Bone marrow (tissue), 2 donors: ENCODE results near the gene GPC6.

Experiments used
- DNase-seq, 2 donors: peaks; one replicate each; lab custom pipeline; 2025; lab: John Stamatoyannopoulos, UW

GPC6 gene

DNA sequence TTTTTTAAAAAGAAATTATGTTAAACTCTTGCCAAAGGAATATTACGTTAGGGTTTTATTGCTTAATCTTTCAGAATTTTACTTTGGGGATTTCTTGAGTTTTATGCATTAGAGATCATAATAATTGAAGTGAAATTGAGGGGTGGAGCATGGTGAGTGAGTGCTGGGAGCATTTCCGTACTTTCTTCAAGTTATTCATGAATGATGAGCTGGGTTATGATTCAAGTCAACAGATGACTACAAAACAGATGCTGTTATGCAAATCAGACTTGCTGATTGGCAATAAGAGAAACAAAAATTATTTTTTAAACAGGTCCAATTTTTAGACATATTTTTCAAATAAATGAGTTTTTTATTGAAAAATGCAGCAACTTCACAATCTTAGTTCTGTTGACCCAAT, 748.6 kb downstream of the GPC6 start:
- no peak for DNase-seq

DNA sequence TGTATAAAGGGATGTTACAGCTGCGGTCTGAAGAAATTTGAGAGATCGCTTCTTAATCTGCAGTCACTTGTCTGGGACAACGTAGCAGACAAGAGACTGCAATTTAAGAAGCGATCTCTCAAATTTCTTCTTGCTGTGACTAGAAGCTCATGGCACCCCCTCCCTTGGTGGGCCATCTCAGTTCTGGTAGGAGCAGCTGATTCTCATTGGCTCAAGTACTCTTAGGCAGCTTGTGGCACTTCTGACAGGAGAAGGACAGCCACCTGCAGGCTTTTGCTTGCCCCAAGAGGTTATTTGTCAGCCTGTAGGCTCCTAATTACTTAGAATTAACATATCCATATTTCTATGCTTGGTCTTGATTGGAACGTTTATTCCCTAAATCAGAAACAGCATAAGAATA, 749.9 kb downstream of the GPC6 start:
- DNase-seq: no peak

DNA sequence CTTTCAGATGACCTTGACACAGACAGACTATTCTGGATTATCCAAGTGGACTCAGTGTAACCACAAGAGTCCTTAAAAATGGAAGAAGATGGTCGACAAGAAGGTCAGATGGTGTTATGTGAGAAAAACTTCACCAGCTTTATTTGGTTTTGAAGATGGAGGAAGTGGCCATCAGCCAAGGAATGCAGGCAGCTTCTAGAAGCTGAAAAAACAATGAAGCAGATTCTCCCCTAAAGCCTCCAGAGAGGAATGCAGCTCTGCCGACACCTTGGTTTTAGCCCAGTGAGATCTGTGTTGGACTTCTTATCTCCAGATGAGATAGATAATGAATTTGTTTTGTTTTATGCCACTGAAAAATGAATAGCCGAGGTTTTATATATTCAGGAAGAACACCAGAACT, 751.4 kb downstream of the GPC6 start:
- DNase-seq: no peak

DNA sequence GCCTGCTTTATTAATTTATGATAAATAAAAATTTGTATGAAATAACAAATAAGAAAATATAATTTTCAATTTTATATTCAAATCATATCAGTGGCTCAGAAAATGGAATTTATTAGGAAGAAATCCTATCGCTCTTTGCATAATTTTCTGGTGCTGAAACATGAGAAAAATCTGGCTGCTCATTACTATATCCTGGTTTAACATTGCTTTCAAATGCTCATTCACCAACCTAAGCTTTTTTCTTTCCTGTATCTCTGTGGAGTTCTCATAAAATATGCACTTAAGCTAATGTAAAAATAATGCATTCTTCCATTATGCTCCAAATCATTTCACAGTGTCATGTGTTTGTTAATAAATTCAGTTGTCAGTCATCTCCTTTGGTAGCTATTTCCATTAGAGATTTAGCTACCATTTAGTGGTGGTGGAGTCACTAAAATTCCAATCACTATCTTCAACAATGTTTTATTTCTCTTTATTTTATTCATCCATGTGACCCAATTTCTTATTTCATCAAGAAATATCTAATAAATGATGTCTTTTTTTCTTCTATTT, 754.9 kb downstream of the GPC6 start:
- DNase-seq: no peak

DNA sequence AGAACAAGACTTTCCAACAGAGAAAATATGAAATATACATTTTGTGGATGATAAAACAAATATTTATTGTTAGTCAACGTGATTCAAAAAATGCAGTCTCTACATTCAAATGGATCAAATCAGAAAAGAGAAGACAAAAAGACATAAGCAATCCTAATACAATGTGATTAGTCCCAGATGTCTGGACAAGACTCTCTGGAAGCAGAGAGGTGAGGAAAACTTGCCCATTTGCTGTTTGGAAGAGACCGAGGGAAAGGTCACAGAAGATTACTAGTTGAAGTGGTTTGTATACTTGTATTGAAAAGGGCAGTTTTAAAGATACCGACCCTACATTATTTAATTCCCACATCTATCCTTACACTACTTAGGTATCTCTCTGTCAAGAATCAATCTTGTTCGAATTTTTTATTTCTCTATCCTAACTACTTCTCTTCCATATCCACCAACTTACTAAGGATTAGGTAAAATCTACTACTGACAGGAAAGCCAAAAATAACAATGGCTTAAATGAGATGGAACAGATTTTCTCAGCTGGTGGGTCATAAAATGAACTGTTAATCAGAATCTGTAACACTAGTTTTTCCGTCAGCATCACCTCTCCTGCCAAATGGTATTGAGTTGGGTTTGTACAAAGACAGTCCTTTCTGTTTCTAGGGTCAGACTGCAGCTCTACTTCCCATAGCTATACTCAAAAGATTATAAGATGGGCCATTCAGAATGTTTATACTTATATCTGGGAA, 755.7 kb downstream of the GPC6 start:
- no peak for DNase-seq

DNA sequence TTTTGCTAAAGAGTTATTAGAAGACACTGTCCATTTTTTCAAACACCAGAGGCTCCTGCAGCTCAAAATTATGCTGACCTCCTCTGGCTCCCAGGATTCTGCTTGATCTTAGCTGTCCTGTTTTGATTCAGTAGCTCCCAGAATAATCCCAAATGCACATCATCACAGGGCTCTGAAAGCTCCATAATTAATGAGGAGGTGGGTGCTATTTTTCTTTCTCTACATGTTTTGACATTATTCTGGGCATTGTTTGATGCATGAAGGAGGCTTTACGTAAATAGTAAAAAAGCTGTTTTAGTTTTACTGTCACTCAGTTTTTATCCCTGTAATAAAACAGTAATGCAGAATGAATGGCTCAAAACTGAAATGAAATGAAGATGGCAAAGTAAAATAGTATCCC, 757.4 kb downstream of the GPC6 start:
- DNase-seq: no peak

DNA sequence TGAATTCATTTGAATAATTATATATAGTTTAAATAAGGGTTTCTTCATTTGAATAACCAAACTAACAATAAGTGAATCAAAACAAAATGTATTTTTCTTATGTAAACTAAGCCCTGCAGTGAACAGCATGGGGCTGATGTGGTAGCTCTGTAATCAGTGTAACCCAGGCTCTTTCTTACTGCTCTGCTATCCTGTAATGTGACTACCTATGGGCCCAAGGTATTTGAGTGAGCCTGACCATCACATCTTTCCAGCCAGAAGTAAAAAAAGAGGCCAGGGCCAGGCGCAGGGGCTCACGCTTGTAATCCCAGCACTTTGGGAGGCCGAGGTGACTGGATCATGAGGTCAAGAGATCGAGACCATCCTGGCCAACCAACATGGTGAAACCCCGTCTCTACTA, 758.3 kb downstream of the GPC6 start:
- DNase-seq: no peak

DNA sequence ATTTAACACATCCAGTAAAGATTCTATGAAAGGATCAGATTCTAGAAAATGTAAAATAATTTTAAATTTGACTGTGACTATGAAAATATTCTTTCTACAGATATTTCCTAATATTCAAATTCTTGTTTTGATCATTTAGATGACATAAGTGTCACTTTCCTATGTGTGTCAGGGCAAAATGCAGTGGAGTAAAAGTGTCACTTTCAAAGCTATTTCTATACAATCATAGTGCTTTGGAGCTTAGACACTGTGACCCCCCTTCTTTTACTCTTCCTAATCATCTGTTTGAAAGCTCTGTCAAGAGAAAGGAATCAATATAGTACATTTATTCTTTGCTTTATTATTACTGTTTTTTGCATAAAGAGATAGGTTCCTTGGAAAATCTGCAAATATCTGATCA, 760.9 kb downstream of the GPC6 start:
- DNase-seq: no peak

DNA sequence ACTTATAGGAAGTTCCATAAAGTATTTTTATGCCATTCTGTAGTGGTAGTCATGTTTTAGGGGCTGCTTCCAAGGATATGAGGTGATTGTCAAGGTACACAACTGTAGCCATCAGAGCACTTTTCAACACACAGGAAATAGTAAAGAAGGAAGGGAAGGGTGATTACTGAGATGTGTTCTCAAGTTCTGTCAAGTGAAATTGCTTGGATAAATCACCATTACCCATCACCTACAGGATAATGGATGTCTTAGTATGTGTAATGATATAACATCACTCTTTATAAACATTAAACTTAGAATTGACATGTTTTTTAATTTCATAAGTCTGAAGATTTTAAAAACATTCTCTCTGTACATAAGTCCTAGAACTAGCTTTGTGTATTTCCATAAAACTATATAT, 765.0 kb downstream of the GPC6 start:
- no peak for DNase-seq

DNA sequence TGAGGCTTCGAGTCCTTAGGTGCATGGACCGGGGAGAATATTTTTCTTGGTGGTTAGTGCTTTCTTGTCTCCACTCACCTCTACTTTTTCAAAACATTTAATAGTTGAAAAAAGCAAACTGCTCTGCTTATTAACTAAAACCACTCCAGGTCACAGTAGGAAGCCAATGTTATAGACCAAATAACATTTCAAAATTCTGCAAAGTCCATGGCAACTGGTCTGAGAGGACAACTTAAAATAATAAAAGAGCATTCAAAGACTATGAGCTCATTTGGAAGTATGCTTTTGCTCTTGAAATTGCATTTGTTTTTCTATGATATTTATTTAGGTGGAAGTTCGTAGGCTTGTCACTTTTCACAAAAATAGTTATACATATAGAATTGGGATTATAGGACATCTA, 769.9 kb downstream of the GPC6 start:
- no peak for DNase-seq

DNA sequence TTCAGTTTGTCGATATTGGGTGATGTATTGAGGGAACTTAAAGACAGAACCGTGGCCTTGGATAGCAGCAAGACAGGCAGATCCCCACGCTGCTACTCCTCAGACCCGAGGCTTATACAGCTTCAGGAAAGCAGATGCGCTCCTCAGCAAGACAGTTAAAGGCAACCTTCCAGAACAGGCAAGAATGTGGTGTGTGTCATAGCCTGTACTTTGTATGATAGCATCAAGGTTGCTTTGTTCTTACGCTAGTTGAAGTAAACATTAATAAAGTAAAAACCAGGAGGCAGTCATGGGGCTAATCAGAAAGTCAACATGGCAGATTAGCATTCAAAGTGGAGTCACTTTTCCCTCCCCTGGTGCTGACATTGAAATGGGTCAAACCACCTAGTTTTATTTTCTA, 779.7 kb downstream of the GPC6 start:
- DNase-seq: no peak

DNA sequence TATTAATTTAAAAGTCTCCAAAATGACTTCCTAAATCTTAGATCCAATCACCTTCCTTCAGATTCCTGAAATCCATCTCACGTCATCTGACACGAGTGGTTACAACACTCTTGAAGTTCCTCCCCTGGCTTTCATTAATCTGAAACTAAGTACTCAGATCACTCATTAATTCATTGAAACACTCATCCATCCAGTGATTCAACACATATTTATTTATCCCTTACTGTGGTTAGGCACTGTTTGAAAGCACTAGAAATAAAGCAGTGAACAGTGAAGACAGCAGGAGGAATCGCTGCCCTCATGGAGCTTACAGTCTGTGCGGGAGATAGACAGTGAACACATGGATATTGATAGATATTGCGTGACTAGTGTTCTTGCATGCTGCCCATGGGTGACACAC, 780.5 kb downstream of the GPC6 start:
- no peak for DNase-seq

DNA sequence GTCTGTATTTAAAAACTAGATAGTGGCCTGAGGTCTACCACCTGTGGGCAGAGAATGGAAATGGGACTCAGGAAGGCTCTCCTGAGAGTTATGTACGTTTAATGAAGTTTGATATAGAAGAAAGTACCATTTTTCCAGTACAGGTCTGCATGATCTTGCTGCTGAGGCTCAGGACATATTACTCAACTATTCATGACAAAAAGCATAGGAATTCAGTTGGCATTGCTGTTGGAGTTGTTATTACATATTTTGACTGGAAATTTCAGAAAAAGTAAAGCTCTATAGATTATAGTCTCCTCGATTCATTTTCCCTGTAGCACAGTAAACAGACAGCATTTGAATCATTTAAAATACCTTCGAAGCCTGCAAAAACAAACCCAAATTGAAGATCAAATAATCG, 783.1 kb downstream of the GPC6 start:
- DNase-seq: no peak

DNA sequence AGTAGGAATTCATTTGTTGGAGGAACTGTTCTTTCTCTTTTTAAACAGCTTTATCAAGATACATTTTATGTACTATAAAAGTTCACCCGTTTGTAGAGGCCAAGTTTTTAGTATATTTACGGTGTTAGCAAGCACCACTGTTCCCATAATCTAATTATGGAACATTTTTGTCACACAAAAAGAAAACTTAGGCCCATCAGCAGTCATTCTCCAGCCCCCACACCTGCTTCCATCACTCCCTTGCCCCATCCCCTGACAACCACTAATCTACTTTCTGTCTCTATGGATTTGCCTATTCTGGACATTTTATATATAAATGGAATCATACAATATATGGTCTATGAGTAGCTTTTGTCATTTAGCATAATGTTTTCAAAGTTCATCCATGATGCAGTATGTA, 787.9 kb downstream of the GPC6 start:
- DNase-seq: no peak

DNA sequence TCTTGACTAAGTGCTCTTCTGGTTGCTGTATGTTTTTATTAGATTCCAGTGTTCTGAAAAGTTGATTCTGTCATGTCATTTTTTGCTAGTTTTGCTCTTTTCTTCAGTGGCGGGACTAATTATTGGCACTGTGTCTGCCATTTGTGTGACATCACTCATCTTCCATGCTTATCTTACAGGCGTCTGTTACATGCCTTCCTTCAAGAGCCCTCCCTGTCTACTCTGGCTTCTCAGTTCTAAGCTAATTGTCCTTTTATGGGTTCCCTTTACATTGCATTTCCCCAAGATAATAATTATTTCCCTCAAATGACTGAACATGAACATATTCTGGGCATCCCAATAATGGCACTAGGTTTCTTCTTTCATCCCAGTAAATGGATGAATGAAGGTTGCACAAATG, 793.8 kb downstream of the GPC6 start:
- no peak for DNase-seq

DNA sequence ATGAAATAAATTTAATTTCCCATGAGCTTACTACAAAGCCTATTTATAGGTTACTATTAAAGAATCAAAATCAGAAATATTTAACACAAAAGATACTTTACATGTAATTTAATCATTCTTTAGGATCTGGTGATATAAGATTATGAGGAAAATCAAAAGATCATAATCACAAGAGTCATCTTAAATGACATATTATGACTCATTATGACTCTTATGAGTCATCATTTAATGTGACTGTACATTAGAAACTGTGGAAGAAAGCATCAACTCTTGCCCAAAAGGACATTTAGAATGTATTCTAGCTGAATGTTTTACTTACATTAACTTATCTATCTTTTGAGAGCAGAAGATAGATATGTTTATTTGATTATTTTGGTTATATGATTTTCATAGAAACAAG, 794.2 kb downstream of the GPC6 start:
- no peak for DNase-seq

DNA sequence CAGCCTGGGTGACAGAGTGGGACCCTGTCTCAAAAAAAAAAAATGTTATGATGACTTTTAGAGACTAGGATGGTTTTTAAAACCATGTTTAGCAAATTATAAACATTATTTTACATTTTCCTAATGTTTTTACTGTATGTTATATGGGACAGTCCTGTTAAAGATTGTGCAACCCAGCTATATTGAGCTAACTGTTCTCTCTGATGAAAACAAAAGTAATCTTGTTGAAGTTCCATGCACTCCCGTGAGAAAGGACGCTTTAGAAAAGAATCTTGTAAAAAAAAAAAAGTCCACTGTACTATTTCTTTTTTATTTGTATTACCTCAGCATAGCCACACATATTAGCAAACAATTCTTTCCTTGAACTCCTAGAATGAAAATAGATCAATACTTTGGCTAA, 801.6 kb downstream of the GPC6 start:
- no peak for DNase-seq

DNA sequence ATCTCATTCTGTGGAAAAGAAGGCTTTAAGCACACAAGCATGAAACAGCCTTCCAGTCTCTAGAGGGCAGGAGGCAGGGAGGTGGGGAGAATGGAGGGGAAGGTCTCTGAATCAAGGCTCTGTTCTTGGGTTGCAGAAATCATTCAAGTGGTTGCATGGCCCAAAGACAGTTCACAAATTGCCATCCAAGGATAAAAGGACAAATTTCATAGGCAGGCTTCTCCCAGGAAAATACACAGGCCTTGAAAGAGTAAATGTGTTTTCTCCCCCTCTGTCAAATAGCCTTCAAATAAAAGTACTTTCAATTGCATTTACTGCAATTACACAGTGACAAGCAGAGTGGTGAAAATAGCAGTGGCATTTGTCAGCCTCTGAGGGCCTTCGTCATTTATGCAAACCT, 802.0 kb downstream of the GPC6 start:
- no peak for DNase-seq

DNA sequence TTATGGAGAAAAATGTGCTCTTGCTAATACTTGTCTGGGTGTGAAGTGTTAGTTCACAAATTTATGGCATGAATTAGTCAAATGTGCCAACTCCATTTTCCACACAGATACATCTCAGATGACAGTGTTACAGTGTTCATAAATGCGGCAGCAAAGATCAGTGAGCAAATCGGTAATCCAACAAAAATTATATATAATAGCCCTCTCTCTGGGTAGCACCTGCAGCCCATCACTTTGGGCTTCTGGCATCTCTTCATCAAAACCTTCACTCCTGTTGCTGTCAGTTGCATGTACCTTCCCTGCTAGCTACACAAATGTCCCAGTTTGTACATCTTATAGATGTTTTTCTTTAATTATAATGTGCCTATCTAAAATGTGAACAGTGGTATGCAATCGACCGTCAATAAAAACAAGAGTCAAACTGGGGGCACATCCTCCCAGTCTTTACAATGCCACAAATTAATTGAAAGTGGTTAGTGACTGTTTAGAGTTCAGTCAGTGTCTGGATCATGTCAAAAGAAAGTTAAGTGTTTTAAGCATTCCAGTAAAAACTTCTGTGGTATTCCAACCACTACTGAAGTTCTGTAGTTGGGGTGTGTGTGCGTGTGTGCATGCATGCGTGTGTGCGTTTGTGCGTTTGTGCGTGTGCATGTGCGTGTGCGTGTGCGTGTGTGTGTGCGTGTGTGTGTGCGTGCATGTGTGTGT, 804.0 kb downstream of the GPC6 start:
- no peak for DNase-seq

DNA sequence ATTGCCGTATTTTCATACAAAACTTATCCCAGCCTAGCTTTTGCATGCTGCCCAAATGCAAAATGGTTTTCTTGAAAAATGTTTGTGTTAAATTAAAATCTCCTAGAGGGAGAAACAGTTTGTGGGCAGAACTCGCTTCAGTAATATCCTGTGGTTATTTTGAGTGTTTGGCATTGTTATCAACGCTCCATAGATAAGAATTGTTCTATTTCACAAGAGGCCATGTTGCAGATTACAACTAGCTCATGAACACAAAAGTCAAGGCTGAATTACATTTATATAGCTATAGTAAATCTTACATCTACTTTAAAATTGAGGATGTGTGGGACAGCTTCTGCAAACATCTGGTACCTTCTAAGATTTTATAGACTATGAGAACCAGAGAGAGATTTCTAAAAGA, 805.0 kb downstream of the GPC6 start:
- DNase-seq: no peak

DNA sequence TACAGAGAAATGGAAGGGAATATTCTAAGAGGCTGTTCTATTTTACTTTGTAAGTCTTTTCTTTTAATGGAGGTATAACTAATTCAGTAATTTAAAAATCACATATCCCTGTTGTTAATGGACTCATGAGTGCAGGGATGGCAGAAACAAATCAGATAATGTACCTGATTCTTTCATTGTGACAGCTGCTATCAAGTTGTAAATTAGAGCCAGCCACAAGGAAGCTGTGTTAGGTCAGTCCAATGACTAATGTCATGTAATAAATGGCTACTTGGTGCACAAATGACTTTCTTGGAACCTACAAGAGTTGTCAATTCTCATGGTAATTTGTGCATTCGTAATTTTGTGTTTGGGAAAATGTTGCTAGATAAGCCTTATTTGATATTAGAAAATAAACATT, 806.5 kb downstream of the GPC6 start:
- no peak for DNase-seq

DNA sequence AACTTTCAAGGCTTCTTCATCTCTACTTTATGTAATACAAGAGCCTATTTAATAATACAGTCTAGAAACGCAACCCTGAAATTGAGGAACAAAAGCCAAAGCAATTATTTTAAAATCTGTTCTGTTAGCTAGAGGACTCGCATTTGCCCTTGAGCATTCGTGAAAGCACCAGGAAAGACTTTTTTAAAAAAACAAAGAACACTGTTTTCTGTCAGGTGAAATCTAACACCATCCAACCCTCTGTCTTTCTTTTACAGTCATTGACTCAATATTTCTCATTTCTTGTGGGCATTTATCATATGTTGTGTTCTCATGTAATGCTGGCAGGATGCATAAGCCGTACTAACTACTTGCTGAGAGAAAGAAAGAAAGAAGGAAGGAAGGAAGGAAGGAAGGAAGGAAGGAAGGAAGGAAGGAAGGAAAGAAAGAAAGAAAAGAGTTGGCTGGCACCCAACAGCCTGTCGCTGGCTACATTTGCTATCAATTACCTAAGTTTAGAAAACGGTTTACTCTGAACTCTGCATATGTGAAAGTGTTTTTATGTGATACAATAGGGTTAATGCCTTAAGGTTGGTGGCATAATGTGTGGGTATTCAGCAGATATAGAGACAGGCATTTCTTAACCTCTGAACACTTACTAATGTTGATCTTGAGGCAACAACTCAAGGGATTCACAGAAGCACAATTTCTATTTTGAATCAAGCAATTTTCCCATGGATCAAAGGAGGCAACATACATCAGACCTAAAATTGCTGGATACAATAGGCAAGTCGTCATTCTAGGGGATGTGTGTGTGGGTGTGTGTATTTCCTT, 807.4 kb downstream of the GPC6 start:
- DNase-seq: no peak

DNA sequence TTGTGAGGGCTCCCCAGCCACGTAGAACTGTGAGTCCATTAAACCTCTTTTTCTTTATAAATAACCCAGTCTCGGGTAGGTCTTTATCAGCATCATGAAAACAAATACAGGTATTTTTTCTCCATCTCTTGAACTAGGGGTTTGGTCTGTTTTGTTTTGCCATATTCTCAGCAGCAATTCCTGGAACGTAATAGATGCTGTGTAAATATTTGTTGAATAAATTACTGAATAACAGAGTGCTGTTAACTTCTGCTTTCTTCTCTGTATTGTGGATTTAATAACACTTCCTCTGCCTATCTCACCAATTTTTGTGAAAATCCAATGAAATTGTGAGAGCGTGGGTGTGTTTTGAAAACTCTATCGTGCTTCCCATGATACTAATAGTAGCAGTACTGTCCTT, 823.4 kb downstream of the GPC6 start:
- DNase-seq: no peak
